Neural cell (in vitro differentiated cells): ENCODE measurements around the gene TMEM120A. TPM values are rescaled to one million over a fixed set of nuclear protein-coding genes. Genes with fewer than 3 reads are reported as not detected.
"Not testable (repeated sequence)": the region's sequence is repeated elsewhere in the genome, so short reads cannot be mapped to it uniquely, and the experiment has no call there.

ENCODE experiments used
- H2AFZ ChIP-seq: fragments of 200-600, 300-800 bp; sonication (generic), shearing (Covaris generic); 2 replicates; pipeline ENCODE4 v1.6.0; 2014; ENCODE audit warnings: low read depth, mild to moderate bottlenecking, antibody characterized with exemption, low read length, moderate library complexity
- H3F3A ChIP-seq: fragments of 200-600 bp; shearing (Covaris generic); 2 replicates; pipeline ENCODE4 v1.6.1; 2016; ENCODE audit warnings: mild to moderate bottlenecking, moderate library complexity, mixed read lengths, antibody characterized with exemption, low read length; ENCODE audit not compliant: insufficient read depth, poor library complexity, severe bottlenecking
- H3K27ac ChIP-seq: fragments of 200-600, 300-800 bp; sonication (generic), shearing (Covaris generic); 2 replicates; pipeline ENCODE4 v1.5.1; 2014; ENCODE audit warnings: mild to moderate bottlenecking, low read length, moderate library complexity
- H3K27me3 ChIP-seq: fragments of 300-800, 200-600 bp; sonication (generic), shearing (Covaris generic); 2 replicates; pipeline ENCODE4 v1.6.0; 2014; ENCODE audit warnings: mild to moderate bottlenecking, low read depth, low read length, moderate library complexity; ENCODE audit not compliant: insufficient read depth
- H3K36me3 ChIP-seq: fragments of 300-800, 200-600 bp; sonication (generic), shearing (Covaris generic); 2 replicates; pipeline ENCODE4 v1.5.1; 2014; ENCODE audit warnings: mild to moderate bottlenecking, antibody characterized with exemption, low read length, moderate library complexity; ENCODE audit not compliant: insufficient read depth
- H3K4me2 ChIP-seq: fragments of 300-800, 200-600 bp; sonication (generic), shearing (Covaris generic); 2 replicates; pipeline ENCODE4 v1.6.0; 2014; ENCODE audit warnings: mild to moderate bottlenecking, low read length
- H3K4me3 ChIP-seq: fragments of 300-800, 200-600 bp; sonication (generic), shearing (Covaris generic); 2 replicates; pipeline ENCODE4 v1.5.1; 2014; ENCODE audit warnings: mild to moderate bottlenecking, low read length, moderate library complexity
- H3K79me2 ChIP-seq: fragments of 200-600 bp; shearing (Covaris generic); replicated peaks from 2 replicates; pipeline ENCODE4 v1.6.0; 2014; ENCODE audit warnings: mild to moderate bottlenecking, low read length, moderate library complexity; ENCODE audit not compliant: insufficient read depth
- H3K9ac ChIP-seq: fragments of 300-800, 200-600 bp; sonication (generic), shearing (Covaris generic); 2 replicates; pipeline ENCODE4 v1.6.1; 2016; ENCODE audit warnings: mild to moderate bottlenecking, low read length, mixed read lengths
- H3K9me2 ChIP-seq: fragments of 200-600 bp; shearing (Covaris generic); 2 replicates; pipeline ENCODE4 v1.6.1; 2016; ENCODE audit warnings: mild to moderate bottlenecking, low read length, mixed read lengths; ENCODE audit not compliant: insufficient read depth
- H3K9me3 ChIP-seq: fragments of 200-600, 300-800 bp; sonication (generic), shearing (Covaris generic); 2 replicates; pipeline ENCODE4 v1.6.1; 2016; ENCODE audit warnings: mild to moderate bottlenecking, mixed run types, low read length, moderate library complexity, mixed read lengths
- H4K20me1 ChIP-seq: fragments of 200-600 bp; shearing (Covaris generic); 2 replicates; pipeline ENCODE4 v1.6.1; 2016; ENCODE audit warnings: mild to moderate bottlenecking, mixed run types; ENCODE audit not compliant: insufficient read depth
- CTCF ChIP-seq: fragments of 450-650 bp; IDR thresholded peaks from 2 replicates; pipeline ENCODE4 v1.5.1; 2014; ENCODE audit warnings: antibody characterized with exemption, mild to moderate bottlenecking, moderate library complexity; ENCODE audit not compliant: poor library complexity, severe bottlenecking
- EP300 ChIP-seq: fragments of 450-650 bp; conservative IDR thresholded peaks from 2 replicates; pipeline ENCODE4 v1.6.1; 2014; ENCODE audit warnings: antibody characterized with exemption, mild to moderate bottlenecking, moderate library complexity; ENCODE audit not compliant: poor library complexity, severe bottlenecking
- EZH2 ChIP-seq: fragments of 200-600, 300-800 bp; shearing (Covaris generic), sonication (generic); IDR thresholded peaks from 2 replicates; pipeline ENCODE4 v1.6.1; 2014; ENCODE audit warnings: antibody characterized with exemption, low read length, borderline replicate concordance, mild to moderate bottlenecking; ENCODE audit not compliant: insufficient read depth, poor library complexity, severe bottlenecking
- MXI1 ChIP-seq: fragments of 450-650 bp; conservative IDR thresholded peaks from 2 replicates; pipeline ENCODE4 v1.6.1; 2014; ENCODE audit warnings: antibody characterized with exemption, mild to moderate bottlenecking; ENCODE audit not compliant: poor library complexity, severe bottlenecking
- POLR2AphosphoS5 ChIP-seq: IDR thresholded peaks from 2 replicates; pipeline ENCODE4 v1.6.1; 2012
- RAD21 ChIP-seq: fragments of 450-650 bp; conservative IDR thresholded peaks from 2 replicates; pipeline ENCODE4 v1.6.1; 2014; ENCODE audit warnings: antibody characterized with exemption, mild to moderate bottlenecking, moderate library complexity
- REST ChIP-seq: IDR thresholded peaks from 2 replicates; pipeline ENCODE4 v1.6.1; 2012; ENCODE audit warnings: borderline replicate concordance
- SMC3 ChIP-seq: fragments of 450-650 bp; conservative IDR thresholded peaks from 2 replicates; pipeline ENCODE4 v1.6.1; 2014; ENCODE audit warnings: antibody characterized with exemption, mild to moderate bottlenecking, moderate library complexity; ENCODE audit not compliant: poor library complexity
- TAF1 ChIP-seq: IDR thresholded peaks from 2 replicates; pipeline ENCODE4 v1.6.1; 2012; ENCODE audit warnings: low read depth
- polyA plus RNA-seq: library from polyadenylated mRNA; depleted of rRNA; stranded (reverse); fragments of >200 nt; gene quantifications from 2 replicates; pipeline ENCODE4 v1.2.3, GENCODE V29; 2014

The TMEM120A gene
- polyA plus RNA-seq, 1 donor from 2014 or later, result 39.1 TPM

GRCh38 chr7:76018520-76018919 is 24.1 kb upstream of the TMEM120A start:
- H3K4me2 ChIP-seq, H3F3A ChIP-seq, H3K36me3 ChIP-seq: not testable (repeated sequence)

GRCh38 chr7:76016191-76016947 is 22.0 kb upstream of the TMEM120A start:
- H3K9me2 ChIP-seq, result no peaks in the 10 kb centered on the region
- no peaks in the 10 kb centered on the region for H3K36me3 ChIP-seq
- no peaks in the 10 kb centered on the region for H4K20me1 ChIP-seq
- H2AFZ ChIP-seq, result no peak overlapping the region
- no peaks in the 10 kb centered on the region for H3K79me2 ChIP-seq
- H3K4me2 ChIP-seq, result no peak overlapping the region
- no peak for TF ChIP-seq POLR2AphosphoS5
- no peak for TF ChIP-seq TAF1
- no peak for TF ChIP-seq REST
- TF ChIP-seq EZH2, result no peak
- no peak for TF ChIP-seq RAD21
- no peak for TF ChIP-seq SMC3
- TF ChIP-seq CTCF, result no peak
- TF ChIP-seq MXI1, result no peak
- TF ChIP-seq EP300, result no peak
- no peaks in the 10 kb centered on the region for H3K27me3 ChIP-seq
- no peak overlapping the region for H3K9ac ChIP-seq
- no peaks in the 10 kb centered on the region for H3K9me3 ChIP-seq
- no peaks in the 10 kb centered on the region for H3F3A ChIP-seq
- H3K27ac ChIP-seq, result no peak overlapping the region
- H3K4me3 ChIP-seq, result no peak overlapping the region

More at GRCh38 chr7:76018520-76018919, 24.1 kb upstream of the TMEM120A start:
- H2AFZ ChIP-seq, H3K9me3 ChIP-seq, H3K79me2 ChIP-seq, H4K20me1 ChIP-seq, H3K9ac ChIP-seq, H3K9me2 ChIP-seq, H3K4me3 ChIP-seq, H3K27ac ChIP-seq, H3K27me3 ChIP-seq: not testable (repeated sequence)
